Measurements from ENCODE around the gene SETDB1.

Gene SETDB1

GRCh38 chr1:151002051-151002450 is 75.9 kb downstream of the SETDB1 start:
- Histone ChIP-seq H3K27ac (no peak overlapping the region), H3K9ac (no peak overlapping the region), H2AFZ (no peak overlapping the region), H3K9me3 (ENCODE audit: control insufficient read depth, low read length) (no peaks in the 10 kb centered on the region), H3K4me2 (ENCODE audit: low read length) (peak overlapping the region; percentile 13), H3K79me2 (peaks cover 5% of the 10 kb centered on the region), H3K27me3 (ENCODE audit: control insufficient read depth, insufficient read depth, low read length) (no peaks in the 10 kb centered on the region), H3K4me1 (peaks cover 2% of the 10 kb centered on the region), H3K4me3 (ENCODE audit: low read depth, low read length) (no peak overlapping the region), H3K36me3 (ENCODE audit: control insufficient read depth, insufficient read depth, low read length) (no peaks in the 10 kb centered on the region)
- TF ChIP-seq, protein P1, sequence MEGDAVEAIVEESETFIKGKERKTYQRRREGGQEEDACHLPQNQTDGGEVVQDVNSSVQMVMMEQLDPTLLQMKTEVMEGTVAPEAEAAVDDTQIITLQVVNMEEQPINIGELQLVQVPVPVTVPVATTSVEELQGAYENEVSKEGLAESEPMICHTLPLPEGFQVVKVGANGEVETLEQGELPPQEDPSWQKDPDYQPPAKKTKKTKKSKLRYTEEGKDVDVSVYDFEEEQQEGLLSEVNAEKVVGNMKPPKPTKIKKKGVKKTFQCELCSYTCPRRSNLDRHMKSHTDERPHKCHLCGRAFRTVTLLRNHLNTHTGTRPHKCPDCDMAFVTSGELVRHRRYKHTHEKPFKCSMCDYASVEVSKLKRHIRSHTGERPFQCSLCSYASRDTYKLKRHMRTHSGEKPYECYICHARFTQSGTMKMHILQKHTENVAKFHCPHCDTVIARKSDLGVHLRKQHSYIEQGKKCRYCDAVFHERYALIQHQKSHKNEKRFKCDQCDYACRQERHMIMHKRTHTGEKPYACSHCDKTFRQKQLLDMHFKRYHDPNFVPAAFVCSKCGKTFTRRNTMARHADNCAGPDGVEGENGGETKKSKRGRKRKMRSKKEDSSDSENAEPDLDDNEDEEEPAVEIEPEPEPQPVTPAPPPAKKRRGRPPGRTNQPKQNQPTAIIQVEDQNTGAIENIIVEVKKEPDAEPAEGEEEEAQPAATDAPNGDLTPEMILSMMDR (IDR thresholded peaks at IDR 0.05), result no peak

GRCh38 chr1:151002611-151003010 is 76.4 kb downstream of the SETDB1 start:
- H3K4me1 ChIP-seq, result peaks cover 8% of the 10 kb centered on the region

GRCh38 chr1:151003180-151003579 is 77.0 kb downstream of the SETDB1 start:
- Histone ChIP-seq H3K79me2 (peaks cover 5% of the 10 kb centered on the region), H3K36me3 (ENCODE audit: control insufficient read depth, insufficient read depth, low read length) (no peaks in the 10 kb centered on the region), H3K9me3 (ENCODE audit: control insufficient read depth, low read length) (no peaks in the 10 kb centered on the region), H3K4me3 (ENCODE audit: low read depth, low read length) (peak overlapping the region; percentile 23), H3K4me2 (ENCODE audit: low read length) (peak overlapping the region; percentile 13), H3K4me1 (peaks cover 11% of the 10 kb centered on the region), H3K27me3 (ENCODE audit: control insufficient read depth, insufficient read depth, low read length) (no peaks in the 10 kb centered on the region), H3K27ac (no peak overlapping the region), H3K9ac (no peak overlapping the region), H2AFZ (no peak overlapping the region)
- TF ChIP-seq, protein P1 (IDR thresholded peaks at IDR 0.05), result no peak

More at GRCh38 chr1:151002611-151003010, 76.4 kb downstream of the SETDB1 start:
- Histone ChIP-seq H3K4me2 (ENCODE audit: low read length) (peak overlapping the region; percentile 13), H3K4me3 (ENCODE audit: low read depth, low read length) (no peak overlapping the region), H3K36me3 (ENCODE audit: control insufficient read depth, insufficient read depth, low read length) (no peaks in the 10 kb centered on the region), H3K9ac (no peak overlapping the region), H3K9me3 (ENCODE audit: control insufficient read depth, low read length) (no peaks in the 10 kb centered on the region), H3K27ac (no peak overlapping the region), H3K27me3 (ENCODE audit: control insufficient read depth, insufficient read depth, low read length) (no peaks in the 10 kb centered on the region), H3K79me2 (peaks cover 5% of the 10 kb centered on the region), H2AFZ (no peak overlapping the region)
- TF ChIP-seq, protein P1 (IDR thresholded peaks at IDR 0.05), result no peak

DNA sequence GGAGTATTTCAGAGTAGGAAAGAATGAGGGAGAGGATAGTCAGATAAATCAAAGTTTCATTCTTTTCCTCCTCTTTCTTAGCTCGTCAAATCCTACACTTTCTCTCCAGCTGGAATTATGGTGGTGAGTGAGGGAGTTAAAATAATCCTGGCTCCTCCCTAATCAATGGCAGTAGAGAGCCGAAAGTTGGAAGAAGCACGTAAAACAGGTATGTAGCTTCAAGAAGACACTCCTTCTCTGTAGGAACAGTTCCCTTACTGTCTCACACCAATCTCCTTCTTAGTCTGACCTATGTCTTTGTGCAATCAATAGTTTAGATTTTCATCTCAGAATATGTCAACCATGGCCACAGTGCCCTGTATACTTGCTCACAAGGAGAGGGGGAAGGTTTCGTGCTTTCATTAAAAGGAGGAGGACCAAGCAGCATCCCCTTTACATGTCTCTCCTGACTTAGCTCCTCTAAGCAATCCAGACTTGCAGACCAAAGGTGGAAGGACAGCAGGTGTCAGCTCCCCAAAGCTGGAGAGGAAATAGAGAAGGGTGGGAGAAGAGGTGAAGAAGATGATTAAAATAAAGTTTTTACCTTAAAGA is 79.7 kb downstream of the SETDB1 start:
- Histone ChIP-seq H3K4me2 (ENCODE audit: low read length) (peak overlapping the region; percentile 63), H3K36me3 (ENCODE audit: control insufficient read depth, insufficient read depth, low read length) (no peaks in the 10 kb centered on the region), H3K9me3 (ENCODE audit: control insufficient read depth, low read length) (no peaks in the 10 kb centered on the region), H3K79me2 (peaks cover 5% of the 10 kb centered on the region), H3K27me3 (ENCODE audit: control insufficient read depth, insufficient read depth, low read length) (no peaks in the 10 kb centered on the region), H2AFZ (peak overlapping the region; percentile 85), H3K27ac (peak overlapping the region; percentile 95), H3K4me3 (ENCODE audit: low read depth, low read length) (peak overlapping the region; percentile 78), H3K4me1 (peaks cover 11% of the 10 kb centered on the region), H3K9ac (peak overlapping the region; percentile 11)
- TF ChIP-seq, protein P1 (IDR thresholded peaks at IDR 0.05), result no peak
